GM21367 (cell line): ENCODE data around the gene XRN2.
"Not testable (repeated sequence)": the region's sequence is repeated elsewhere in the genome, so short reads cannot be mapped to it uniquely, and the experiment has no call there.

ENCODE experiments used
- ATAC-seq: cut with Tn5 transposase; IDR thresholded peaks from one replicate; pipeline ENCODE4 v1.9.1; 2021; ENCODE audit not compliant: unreplicated experiment

XRN2 gene

GRCh38 chr20:21388566-21388965 is 85.4 kb downstream of the XRN2 start:
- no peak for ATAC-seq

- no peak for ATAC-seq
Observed at GRCh38 chr20:21389368-21389767, 86.2 kb downstream of the XRN2 start.

DNA sequence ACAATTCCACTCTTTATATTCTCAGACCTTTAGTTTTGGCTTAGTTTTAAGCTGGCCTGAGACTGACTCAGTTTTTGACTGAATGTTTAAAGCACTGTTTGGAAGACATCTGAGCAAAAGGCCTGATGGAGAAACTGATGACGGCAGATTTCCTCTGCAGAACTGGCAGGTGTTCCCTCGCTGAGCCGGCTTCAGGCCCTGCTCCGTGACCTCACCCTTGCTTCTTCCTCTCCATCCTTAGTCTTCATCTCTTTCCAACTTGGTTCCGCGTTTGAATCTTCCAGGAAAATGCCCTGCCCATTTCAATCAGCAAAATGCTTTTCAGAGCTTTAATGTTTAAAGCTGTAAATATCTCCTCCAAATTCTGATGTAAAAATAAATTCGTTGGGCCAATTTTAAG is 87.6 kb downstream of the XRN2 start:
- ATAC-seq = no peak

DNA sequence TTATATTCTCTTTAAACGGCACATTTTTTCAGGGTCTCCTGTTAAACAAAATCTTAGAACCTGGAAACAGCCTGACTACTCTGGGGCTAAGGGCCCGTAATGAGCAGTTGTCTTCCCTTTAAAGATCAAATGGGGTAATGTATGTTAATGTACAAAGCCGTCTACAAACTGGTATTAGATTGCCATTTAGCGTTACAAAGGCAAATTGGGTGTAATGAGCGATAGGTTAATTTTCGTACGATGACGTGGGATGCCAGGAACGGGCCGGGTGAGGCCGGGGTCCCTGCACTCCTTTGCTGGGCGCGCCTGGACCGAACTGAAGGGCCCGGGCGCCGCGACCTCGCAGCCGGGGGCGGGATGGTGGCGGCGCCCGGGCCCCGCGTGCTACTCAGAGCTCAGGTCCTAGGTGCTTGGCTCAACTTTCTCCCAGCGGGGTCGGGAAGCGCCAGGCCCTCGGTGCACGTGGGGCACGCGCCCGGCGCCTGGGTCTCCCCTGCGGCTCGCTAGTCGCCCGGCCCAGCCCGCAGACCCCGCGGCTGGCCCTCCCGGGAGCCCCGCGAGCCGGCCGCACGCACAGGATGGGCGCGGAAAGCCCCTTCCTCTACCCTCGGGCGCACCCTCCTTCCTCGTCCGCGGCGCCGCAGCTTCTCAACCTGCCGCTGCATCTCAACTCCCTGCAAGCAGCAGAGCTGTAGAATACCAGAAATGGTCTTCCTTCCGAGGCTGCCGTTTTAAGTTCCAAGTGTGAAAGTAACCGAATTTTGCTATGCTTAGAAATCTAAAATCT is 88.2 kb downstream of the XRN2 start:
- ATAC-seq = no peak

- no peak for ATAC-seq
Observed at GRCh38 chr20:21391972-21392352, 88.8 kb downstream of the XRN2 start.

- no peak for ATAC-seq
Observed at GRCh38 chr20:21393166-21393565, 90.0 kb downstream of the XRN2 start.

- ATAC-seq = no peak
Observed at GRCh38 chr20:21393816-21394519, 90.8 kb downstream of the XRN2 start.

DNA sequence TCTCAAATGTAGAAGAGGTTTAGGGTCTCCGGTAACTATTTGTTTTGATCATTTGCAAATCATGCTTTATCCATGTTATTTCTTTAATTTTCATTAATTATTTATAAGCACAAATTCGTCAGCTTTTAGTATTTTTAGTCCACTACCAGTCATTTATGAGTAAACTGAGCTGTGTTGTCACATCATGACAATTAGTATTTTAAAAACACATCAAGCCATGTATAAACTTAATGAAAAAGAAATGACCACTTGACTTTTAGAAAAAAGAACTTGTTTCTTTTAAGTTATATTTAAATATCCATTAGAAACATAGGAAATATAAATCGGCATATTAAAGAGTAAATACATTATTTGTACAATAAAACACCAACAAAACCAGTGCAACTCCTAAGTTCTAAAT is 91.4 kb downstream of the XRN2 start:
- no peak for ATAC-seq

DNA sequence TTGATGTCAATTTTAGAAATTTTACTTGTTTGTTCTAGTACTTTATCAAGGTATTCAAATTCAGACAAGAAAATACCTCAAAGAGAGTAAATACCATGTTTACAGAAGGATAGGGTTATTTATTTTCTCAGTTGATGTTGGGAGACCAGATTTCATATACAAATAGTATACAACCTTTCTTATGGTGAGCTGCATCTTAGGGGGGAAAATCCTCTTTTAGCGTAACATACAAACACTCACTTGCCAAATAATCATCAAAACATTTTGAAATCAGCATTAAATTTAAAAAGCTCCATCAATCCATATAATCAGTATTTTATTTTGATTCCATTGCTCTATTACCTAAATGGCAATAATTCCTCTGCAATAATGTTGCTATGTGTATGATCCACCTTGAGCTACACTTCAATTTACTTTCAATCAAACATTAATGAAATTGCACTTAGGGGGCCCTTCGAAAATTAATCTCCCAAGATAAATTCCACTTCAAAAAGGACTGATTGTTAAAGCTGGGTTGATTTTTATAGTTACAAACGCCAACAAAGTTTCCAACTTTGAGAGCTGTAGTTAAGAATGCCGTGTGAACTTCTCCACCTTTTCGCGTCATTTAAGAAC is 92.0 kb downstream of the XRN2 start:
- ATAC-seq = no peak

DNA sequence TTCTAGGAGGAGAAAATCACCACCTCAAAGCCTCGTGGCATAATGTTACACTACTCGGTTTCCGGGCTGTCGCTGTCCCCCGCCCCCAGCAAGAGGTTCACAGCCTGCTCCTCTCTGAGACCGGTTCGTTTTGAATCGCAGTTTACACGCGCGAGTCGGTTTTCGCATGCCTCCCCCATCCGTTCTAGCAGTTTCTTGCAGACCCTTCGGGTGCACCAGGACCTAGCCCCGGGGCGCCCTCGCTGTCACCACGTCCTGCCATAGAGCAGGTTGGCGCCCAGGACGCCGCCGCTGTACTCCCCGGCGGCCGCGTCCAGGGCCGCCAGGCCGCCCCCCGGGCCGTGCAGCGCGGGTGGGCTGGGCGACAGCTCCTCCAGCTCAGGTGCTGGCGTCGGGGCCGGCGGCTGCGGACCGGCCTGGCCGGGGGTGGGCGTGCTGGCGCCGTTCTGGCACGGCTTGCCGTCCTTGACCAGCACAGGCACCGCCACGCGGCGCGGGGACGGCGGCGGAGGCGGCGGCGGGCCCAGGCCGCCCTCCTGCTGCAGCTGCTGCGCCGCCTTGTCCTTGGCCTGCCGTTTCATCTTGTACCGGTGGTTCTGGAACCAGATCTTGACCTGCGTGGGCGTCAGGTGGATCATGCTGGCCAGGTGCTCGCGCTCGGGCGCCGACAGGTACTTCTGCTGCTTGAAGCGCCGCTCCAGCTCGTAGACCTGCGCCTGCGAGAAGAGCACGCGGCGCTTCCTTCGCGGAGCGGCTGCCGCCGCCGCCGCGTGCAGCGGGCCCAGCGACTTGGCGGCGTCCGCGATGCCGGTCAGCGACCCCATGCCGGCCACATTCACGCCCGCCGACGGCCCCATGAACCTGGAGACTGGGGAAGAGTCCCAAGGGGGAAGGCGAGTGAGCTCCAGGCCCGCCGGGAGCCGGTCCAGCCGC is 92.8 kb downstream of the XRN2 start:
- no peak for ATAC-seq

GRCh38 chr20:21396599-21397340 is 93.6 kb downstream of the XRN2 start:
- ATAC-seq = no peak

DNA sequence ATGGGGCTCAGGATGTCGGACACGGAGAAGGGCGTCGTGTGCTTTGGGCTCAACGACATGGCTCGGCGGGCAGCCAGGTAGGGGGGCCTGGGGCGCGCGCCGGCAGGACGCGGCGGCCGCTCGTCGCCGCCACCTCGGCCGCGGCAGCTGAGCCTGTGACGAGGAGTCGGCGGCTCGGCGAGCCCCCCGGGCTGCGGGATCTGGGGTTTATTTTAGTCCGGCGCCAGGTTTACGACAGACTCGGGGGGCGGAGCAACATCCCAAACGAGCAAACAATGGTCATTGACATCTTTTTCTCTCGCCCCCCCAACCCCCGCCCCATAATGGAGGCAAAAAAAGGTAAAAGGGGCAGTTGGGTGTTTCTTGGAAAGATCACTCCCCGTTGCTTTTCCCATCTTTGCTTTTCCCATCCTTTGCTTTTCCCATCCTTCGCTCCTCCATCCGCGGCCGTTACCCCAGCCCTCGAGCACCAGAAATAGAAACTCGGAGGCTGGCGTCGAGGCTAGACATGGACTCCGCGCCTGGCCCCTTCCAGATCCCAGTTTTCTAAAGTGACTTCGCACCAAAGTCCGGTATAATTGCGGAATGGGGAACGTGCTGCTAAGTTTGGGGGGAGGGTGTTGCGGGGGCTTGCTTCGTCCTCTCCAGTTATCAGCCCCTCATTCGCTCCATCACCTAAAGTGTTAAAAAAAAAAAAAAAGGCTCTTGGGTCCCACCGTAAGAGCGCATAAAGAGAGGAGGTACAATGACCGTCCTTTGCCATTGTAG is 94.4 kb downstream of the XRN2 start, which contains the start of gene NKX2-4:
Gene NKX2-4, minus strand, starts transcription at position 186 of the 768 bp plus-strand sequence. Its CDS starts 127 bp downstream, at position 59.
- no peak for ATAC-seq

DNA sequence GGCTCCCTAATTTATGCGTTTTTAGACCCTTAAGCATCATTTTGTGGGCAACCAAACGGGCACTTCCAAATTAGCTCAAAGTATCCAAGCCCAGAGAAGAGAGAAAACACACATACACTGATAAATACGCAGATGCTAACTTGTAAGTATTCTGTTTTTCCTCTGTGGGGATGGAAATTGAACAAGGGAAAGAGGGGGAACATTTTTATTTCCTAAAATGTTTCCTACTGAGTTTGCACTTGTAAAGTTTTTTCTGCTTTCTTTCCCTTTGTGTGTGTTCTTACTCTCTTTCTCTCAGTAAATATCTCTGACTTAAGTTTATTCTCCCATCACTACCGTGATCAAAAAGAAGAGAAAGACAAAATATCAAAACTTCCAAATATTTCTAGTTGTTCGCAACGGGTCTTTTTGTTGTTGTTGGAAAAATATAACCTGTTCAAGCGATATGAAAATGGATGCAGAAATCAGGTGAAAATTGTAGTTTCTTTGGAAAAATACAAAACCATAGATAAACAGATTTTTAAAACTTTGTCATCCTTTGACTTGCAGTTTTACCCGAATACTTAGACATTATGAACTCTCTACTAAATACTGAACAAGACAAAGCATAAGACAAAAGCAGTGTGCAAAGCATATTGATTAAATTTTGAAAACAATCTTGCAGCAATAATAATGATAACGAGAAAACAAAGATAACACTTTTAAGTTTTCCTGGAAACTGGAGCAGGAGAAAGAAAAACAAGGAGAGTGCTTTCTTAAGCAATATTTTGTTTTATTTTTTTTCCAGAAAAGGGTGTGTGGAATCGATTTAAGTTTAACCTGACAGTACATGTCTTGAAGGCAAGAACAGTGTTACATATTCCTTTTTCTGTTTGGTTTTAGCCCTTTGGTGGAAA is 95.2 kb downstream of the XRN2 start:
- no peak for ATAC-seq

- ATAC-seq = no peak
Observed at GRCh38 chr20:21399005-21399475, 95.9 kb downstream of the XRN2 start.

DNA sequence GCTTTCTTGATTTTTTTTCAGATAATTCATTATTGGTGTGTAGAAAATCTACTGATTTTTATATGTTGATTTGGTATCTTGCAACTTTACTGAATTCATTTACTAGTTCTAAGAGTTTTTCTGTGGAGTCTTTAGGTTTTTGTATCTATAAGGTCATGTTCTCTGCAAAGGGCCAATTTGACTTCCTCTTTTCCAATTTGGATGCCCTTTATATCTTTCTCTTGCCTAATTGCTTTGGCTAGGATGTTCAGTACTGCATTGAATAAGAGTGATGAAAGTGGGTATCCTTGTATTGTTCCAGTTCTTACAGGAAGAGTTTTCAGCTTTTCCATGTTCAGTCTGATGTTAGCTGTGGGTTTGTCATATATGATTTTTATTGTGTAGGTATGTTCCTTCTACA is 108.6 kb downstream of the XRN2 start:
- no peak for ATAC-seq

GRCh38 chr20:21413996-21414395 is 110.9 kb downstream of the XRN2 start:
- not testable (repeated sequence) for ATAC-seq

GRCh38 chr20:21419147-21419546 is 116.0 kb downstream of the XRN2 start:
- ATAC-seq = not testable (repeated sequence)

GRCh38 chr20:21421601-21422236 is 118.6 kb downstream of the XRN2 start:
- no peak for ATAC-seq
